ENCODE data around the gene DIDO1.

GRCh38 chr20:62830251-62830650, 96.1 kb downstream of the DIDO1 start:
- no peak for TF ChIP-seq CTCF (IDR thresholded peaks at IDR 0.05)
- no peak for TF ChIP-seq TCF12 (IDR thresholded peaks at IDR 0.05)
- no peak for TF ChIP-seq SIN3A (IDR thresholded peaks at IDR 0.05; ENCODE audit: borderline replicate concordance, low read depth, low read length)
- no peak for TF ChIP-seq ZBTB33 (IDR thresholded peaks at IDR 0.05; ENCODE audit: borderline replicate concordance, low read depth)
- no peak for TF ChIP-seq TAF1 (IDR thresholded peaks at IDR 0.05; ENCODE audit: borderline replicate concordance, low read depth, low read length)
- no peak for TF ChIP-seq EP300 (IDR thresholded peaks at IDR 0.05; ENCODE audit: borderline replicate concordance in 1 of 2, low read depth in 1 of 2, low read length in 1 of 2)
- no peak for TF ChIP-seq MAX (IDR thresholded peaks at IDR 0.05; ENCODE audit: low read depth)
- TF ChIP-seq SMC3 (IDR thresholded peaks at IDR 0.05; ENCODE audit: low read depth, low read length): no peak
- TF ChIP-seq CHD2 (IDR thresholded peaks at IDR 0.05; ENCODE audit: low read length, partially characterized antibody): no peak
- no peak for TF ChIP-seq POLR2AphosphoS5 (IDR thresholded peaks at IDR 0.05; ENCODE audit: low read depth, low read length)
- TF ChIP-seq RXRA (IDR thresholded peaks at IDR 0.05; ENCODE audit: borderline replicate concordance, low read depth): no peak
- no peak for TF ChIP-seq USF2 (IDR thresholded peaks at IDR 0.05; ENCODE audit: borderline replicate concordance, low read depth, low read length)
- no peak for TF ChIP-seq YY1 (IDR thresholded peaks at IDR 0.05; ENCODE audit: low read depth)
- TF ChIP-seq GABPA (IDR thresholded peaks at IDR 0.05; ENCODE audit: low read depth): no peak
